Measurements from ENCODE around the gene TBX20. TPM values are rescaled to one million over a fixed set of nuclear protein-coding genes. Genes with fewer than 3 reads are reported as not detected.

TBX20 gene
- total RNA-seq: 7.5 and 12.0 TPM in 2 replicates

GRCh38 chr7:35253710-35254495 lies at the start of gene TBX20:
Gene TBX20, minus strand, starts transcription at chr7:35254100. Its CDS starts 480 bp downstream, at chr7:35253620.

Other genes starting within 250 kb of the TBX20 start
- gene DPY19L1, start 216.6 kb downstream of the TBX20 start, total RNA-seq: 42.9 and 48.9 TPM in 2 replicates

Data from aortic smooth muscle cell (primary cell).